Measurements from ENCODE around the gene C1QTNF7. TPM values are rescaled to one million over a fixed set of nuclear protein-coding genes. Genes with fewer than 3 reads are reported as not detected.
A peak's percentile ranks its signal among the peaks of the same experiment; 100 is the strongest.

Gene C1QTNF7
- total RNA-seq, 1 experiment from 2014 or later, result not detected

GRCh38 chr4:15469402-15470127 is 41.7 kb downstream of the C1QTNF7 start, which contains the start of gene CC2D2A:
Gene CC2D2A (plus strand): TSS chr4:15469882. CDS start chr4:15475933, 6,051 bp downstream.
- Mint-ChIP-seq H3K27me3 (ENCODE audit: unreplicated experiment) (peaks cover 13% of the 10 kb centered on the region), H3K4me1 (ENCODE audit: low read depth, unreplicated experiment) (peaks cover 10% of the 10 kb centered on the region), H3K36me3 (ENCODE audit: insufficient read depth, unreplicated experiment) (no peaks in the 10 kb centered on the region), H3K27ac (ENCODE audit: unreplicated experiment) (no peak within 1 kb of the TSS), H3K9me3 (ENCODE audit: low read depth, unreplicated experiment) (no peaks in the 10 kb centered on the region), H3K4me3 (ENCODE audit: low read depth, unreplicated experiment) (peak within 1 kb of the TSS; percentile 75)
- BruUV-seq (replicated peaks), result no TSS peak
- intact Hi-C loops (cut with micrococcal nuclease; ENCODE audit: unreplicated experiment), result no loop called here
- DNase-seq, result peak; percentile 9
- CTCF ChIA-PET, result interaction anchor here (0.5 to 1.4 kb wide), 4 partner anchors 10 to 1921 kb away, joined by 3 to 9 read pairs (median 3); no protein-coding TSS in a partner anchor
- TF ChIP-seq, protein P1, sequence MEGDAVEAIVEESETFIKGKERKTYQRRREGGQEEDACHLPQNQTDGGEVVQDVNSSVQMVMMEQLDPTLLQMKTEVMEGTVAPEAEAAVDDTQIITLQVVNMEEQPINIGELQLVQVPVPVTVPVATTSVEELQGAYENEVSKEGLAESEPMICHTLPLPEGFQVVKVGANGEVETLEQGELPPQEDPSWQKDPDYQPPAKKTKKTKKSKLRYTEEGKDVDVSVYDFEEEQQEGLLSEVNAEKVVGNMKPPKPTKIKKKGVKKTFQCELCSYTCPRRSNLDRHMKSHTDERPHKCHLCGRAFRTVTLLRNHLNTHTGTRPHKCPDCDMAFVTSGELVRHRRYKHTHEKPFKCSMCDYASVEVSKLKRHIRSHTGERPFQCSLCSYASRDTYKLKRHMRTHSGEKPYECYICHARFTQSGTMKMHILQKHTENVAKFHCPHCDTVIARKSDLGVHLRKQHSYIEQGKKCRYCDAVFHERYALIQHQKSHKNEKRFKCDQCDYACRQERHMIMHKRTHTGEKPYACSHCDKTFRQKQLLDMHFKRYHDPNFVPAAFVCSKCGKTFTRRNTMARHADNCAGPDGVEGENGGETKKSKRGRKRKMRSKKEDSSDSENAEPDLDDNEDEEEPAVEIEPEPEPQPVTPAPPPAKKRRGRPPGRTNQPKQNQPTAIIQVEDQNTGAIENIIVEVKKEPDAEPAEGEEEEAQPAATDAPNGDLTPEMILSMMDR (IDR thresholded peaks at IDR 0.05; ENCODE audit: unreplicated experiment), result no peak

DNA sequence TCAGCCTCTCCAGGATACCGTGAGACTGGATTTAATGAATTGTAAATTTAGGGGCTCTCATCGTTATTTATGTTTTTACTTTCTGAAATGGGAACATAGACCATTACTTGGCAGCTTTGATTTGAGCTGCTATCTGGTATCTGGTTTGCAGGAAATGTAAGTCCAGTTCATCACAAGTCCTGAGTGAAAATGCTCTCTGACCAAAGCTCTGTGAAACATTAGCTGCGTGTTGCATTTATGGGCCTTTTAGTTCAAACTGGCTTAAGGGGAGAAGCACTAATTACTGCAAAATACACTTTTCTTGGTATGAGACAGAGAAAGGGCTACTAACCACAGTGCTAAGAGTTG is 42.3 kb downstream of the C1QTNF7 start:
- Mint-ChIP-seq H3K27ac (ENCODE audit: unreplicated experiment) (no peak overlapping the region), H3K9me3 (ENCODE audit: low read depth, unreplicated experiment) (no peaks in the 10 kb centered on the region), H3K4me1 (ENCODE audit: low read depth, unreplicated experiment) (peaks cover 10% of the 10 kb centered on the region), H3K4me3 (ENCODE audit: low read depth, unreplicated experiment) (peak overlapping the region; percentile 75), H3K27me3 (ENCODE audit: unreplicated experiment) (peaks cover 13% of the 10 kb centered on the region), H3K36me3 (ENCODE audit: insufficient read depth, unreplicated experiment) (no peaks in the 10 kb centered on the region)
- CTCF ChIA-PET, result interaction anchor here (0.5 to 1.4 kb wide), 3 partner anchors 9 to 1921 kb away, joined by 3 to 9 read pairs (median 3); no protein-coding TSS in a partner anchor
- no peak for DNase-seq
- TF ChIP-seq, protein P1 (IDR thresholded peaks at IDR 0.05; ENCODE audit: unreplicated experiment), result no peak
- BruUV-seq (replicated peaks), result no TSS peak
- intact Hi-C loops (cut with micrococcal nuclease; ENCODE audit: unreplicated experiment), result no loop called here

DNA sequence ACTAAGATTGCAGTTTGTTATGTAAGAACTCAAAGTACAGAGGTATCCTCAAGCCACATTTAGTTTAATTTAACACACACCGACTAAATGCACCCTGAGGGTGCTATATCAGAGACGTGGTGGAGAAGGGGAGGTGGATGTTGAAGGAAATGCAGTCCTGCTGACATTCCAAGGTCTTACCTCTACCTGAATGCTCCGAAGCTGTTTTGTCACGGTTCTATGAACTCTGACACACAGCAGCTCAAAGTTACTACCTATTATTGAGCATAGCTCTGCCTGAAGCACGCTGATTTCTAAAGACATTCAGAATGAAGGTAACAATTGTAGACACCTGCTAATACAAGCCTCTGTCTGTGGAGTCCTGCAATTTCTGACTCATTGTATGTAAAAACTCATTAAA is 48.6 kb downstream of the C1QTNF7 start:
- CTCF ChIA-PET, result no interaction called here
- DNase-seq, result no peak
- TF ChIP-seq, protein P1 (IDR thresholded peaks at IDR 0.05; ENCODE audit: unreplicated experiment), result no peak
- Mint-ChIP-seq H3K27ac (ENCODE audit: unreplicated experiment) (no peak overlapping the region), H3K36me3 (ENCODE audit: insufficient read depth, unreplicated experiment) (peaks cover 11% of the 10 kb centered on the region), H3K27me3 (ENCODE audit: unreplicated experiment) (no peaks in the 10 kb centered on the region), H3K4me1 (ENCODE audit: low read depth, unreplicated experiment) (no peaks in the 10 kb centered on the region), H3K4me3 (ENCODE audit: low read depth, unreplicated experiment) (no peak overlapping the region), H3K9me3 (ENCODE audit: low read depth, unreplicated experiment) (no peaks in the 10 kb centered on the region)
- intact Hi-C loops (cut with micrococcal nuclease; ENCODE audit: unreplicated experiment), result no loop called here
- no TSS peak for BruUV-seq (replicated peaks)

GRCh38 chr4:15478724-15479088 is 50.9 kb downstream of the C1QTNF7 start:
- TF ChIP-seq, protein P1 (IDR thresholded peaks at IDR 0.05; ENCODE audit: unreplicated experiment), result no peak
- no peak for DNase-seq

More at GRCh38 chr4:15478724-15479088, 50.9 kb downstream of the C1QTNF7 start:
- Mint-ChIP-seq H3K27ac (ENCODE audit: unreplicated experiment) (peak overlapping the region; percentile 98), H3K4me3 (ENCODE audit: low read depth, unreplicated experiment) (peak overlapping the region; percentile 94), H3K4me1 (ENCODE audit: low read depth, unreplicated experiment) (no peaks in the 10 kb centered on the region), H3K9me3 (ENCODE audit: low read depth, unreplicated experiment) (no peaks in the 10 kb centered on the region), H3K27me3 (ENCODE audit: unreplicated experiment) (no peaks in the 10 kb centered on the region), H3K36me3 (ENCODE audit: insufficient read depth, unreplicated experiment) (peaks cover 14% of the 10 kb centered on the region)
- intact Hi-C loops (cut with micrococcal nuclease; ENCODE audit: unreplicated experiment), result loop anchor here (1.0 kb wide), 5 partner anchors 172 to 523 kb away; no protein-coding TSS in a partner anchor
- BruUV-seq (replicated peaks), result no TSS peak
- CTCF ChIA-PET, result interaction anchor here (1.1 to 1.4 kb wide), 3 partner anchors 9 to 477 kb away, joined by 8 to 15 read pairs (median 9); partner anchors contain the start of gene CC2D2A
